NT2/D1 (cell line): ENCODE data around the gene SPDYC.
"Not testable (repeated sequence)": the region's sequence is repeated elsewhere in the genome, so short reads cannot be mapped to it uniquely, and the experiment has no call there.

Source experiments
- DNase-seq: peaks from one replicate; pipeline ENCODE4 v3.0.0-alpha.2; 2011; ENCODE audit warnings: low read depth, low spot score
- H3K27me3 ChIP-seq: 2 replicates; pipeline ENCODE4 v1.6.0; 2011; ENCODE audit warnings: mild to moderate bottlenecking; ENCODE audit not compliant: insufficient read length, insufficient read depth
- H3K36me3 ChIP-seq: 2 replicates; pipeline ENCODE4 v1.6.1; 2011; ENCODE audit warnings: mild to moderate bottlenecking, low read length, mixed read lengths; ENCODE audit not compliant: insufficient read depth, insufficient read length
- H3K4me1 ChIP-seq: 2 replicates; pipeline ENCODE4 v1.5.1; 2011; ENCODE audit not compliant: insufficient read depth, insufficient read length
- H3K4me3 ChIP-seq: 2 replicates; pipeline ENCODE4 v1.5.1; 2011; ENCODE audit warnings: low read depth; ENCODE audit not compliant: insufficient read length
- H3K9ac ChIP-seq: 2 replicates; pipeline ENCODE4 v1.6.0; 2011; ENCODE audit warnings: low read depth; ENCODE audit not compliant: insufficient read length
- H3K9me3 ChIP-seq: 2 replicates; pipeline ENCODE4 v1.5.1; 2011; ENCODE audit warnings: mild to moderate bottlenecking, low read length; ENCODE audit not compliant: insufficient read depth
- SUZ12 ChIP-seq: IDR thresholded peaks from 2 replicates; pipeline ENCODE4 v1.6.1; 2011; ENCODE audit not compliant: insufficient read length, insufficient read depth; ENCODE audit errors: extremely low read depth
- YY1 ChIP-seq: IDR thresholded peaks from 2 replicates; pipeline ENCODE4 v1.6.1; 2011; ENCODE audit not compliant: insufficient read length, insufficient read depth
- ZNF274 ChIP-seq: IDR thresholded peaks from 2 replicates; pipeline ENCODE4 v1.6.1; 2011; ENCODE audit warnings: mild to moderate bottlenecking, low read depth, low read length

Gene SPDYC

DNA sequence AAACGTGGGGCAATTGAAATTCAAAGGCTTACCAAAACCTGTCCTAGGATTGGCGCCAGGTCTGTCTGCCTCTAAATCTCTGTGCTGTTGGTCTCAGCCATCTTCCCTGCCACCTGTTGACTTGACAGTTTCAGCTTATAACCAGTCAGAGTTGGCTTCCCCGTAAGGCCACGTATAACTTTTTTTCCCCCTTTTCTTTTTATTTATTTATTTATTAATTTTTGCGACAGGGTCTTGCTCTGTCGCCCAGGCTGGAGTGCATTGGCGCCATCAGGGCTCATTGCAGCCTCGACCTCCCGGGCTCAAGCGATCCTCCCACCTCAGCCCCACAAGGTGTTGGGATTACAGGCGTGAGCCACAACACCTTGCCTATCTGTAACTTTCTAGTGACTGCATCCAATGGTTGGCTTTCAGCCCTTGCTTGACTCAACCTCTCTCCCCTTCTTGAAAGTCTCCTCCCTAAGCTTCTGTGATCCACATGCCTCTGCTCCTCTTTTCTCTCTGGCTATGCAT is 34.3 kb upstream of the SPDYC start:
- Histone ChIP-seq H3K9me3 (no peaks in the 10 kb centered on the region), H3K9ac (peak overlapping the region; percentile 99), H3K4me3 (peak overlapping the region; percentile 96), H3K4me1 (peaks cover 12% of the 10 kb centered on the region), H3K27me3 (no peaks in the 10 kb centered on the region), H3K36me3 (peaks cover 24% of the 10 kb centered on the region)
- no peak for DNase-seq
- TF ChIP-seq SUZ12 (no peak), ZNF274 (no peak), YY1 (no peak)

- Histone ChIP-seq H3K9me3 (no peaks in the 10 kb centered on the region), H3K4me1 (peaks cover 12% of the 10 kb centered on the region), H3K4me3 (no peak overlapping the region), H3K36me3 (peaks cover 15% of the 10 kb centered on the region), H3K9ac (no peak overlapping the region), H3K27me3 (no peaks in the 10 kb centered on the region)
- TF ChIP-seq YY1 = no peak
- no peak for TF ChIP-seq SUZ12
- no peak for TF ChIP-seq ZNF274
- DNase-seq = no peak
These were observed 33.4 kb upstream of the SPDYC start for GRCh38 chr11:65136515-65137096.

DNA sequence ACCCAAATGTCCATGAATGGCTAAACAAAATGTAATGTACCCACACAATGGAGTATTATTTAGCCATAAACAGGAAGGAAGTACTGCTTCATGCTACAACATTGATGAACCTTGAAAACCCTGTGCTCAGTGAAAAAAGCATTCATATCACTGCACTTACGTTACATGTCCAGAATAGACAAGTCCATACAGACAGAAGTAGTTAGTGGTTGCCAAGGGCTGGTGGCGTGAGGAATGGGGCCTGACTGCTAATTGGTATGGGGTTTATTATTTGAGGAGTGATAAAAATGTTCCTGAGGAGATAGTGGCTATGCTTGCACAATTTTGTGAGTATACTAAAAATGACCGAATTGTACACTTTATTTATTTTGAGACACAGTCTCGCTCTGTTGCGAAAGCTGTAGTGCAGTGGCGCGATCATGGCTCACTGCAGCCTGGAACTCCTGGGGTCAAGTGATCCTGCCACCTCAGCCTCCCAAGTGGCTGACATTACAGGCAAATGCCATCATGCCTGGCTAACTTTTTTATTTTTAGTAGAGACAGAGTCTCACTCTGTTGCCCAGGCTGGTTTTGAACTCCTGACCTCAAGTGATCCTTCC is 28.0 kb upstream of the SPDYC start:
- no peak for DNase-seq
- H3K4me3 ChIP-seq = no peak overlapping the region
- peaks cover 9% of the 10 kb centered on the region for H3K9me3 ChIP-seq

DNA sequence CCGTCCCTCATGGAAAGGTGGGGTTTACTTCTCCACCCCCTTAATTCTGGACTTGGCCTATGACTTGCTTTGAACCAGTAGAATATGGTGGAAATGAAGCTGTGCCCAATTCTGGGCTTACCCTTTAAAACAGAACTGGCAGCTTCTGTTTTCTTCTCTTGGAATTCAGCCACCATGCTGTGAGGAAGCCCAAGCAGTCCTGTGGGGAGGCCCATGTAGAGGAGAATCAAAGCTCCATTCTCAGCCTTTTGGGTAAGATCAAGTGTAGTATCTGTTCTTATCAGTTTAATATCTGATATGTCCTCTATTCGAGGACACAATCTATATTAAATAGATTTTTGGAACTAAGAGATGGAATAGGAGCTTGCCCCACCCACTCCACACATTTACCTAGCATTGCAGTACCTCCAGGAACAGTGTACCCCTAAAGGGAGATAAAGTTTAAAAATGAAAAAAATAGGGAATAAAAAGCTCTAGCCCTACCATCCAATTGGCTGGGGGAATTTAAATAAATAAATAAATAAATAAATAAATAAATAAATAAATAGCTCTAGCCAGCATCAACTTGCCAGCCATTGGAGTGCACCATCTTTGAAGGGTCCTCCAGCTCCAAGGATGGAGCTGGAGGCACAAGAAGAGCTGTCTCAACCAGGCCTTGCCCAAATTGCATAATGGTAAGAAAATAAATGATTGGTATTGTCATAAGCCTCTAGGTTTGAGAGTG is 22.5 kb upstream of the SPDYC start:
- Histone ChIP-seq H3K4me3 (no peak overlapping the region), H3K27me3 (no peaks in the 10 kb centered on the region), H3K9ac (no peak overlapping the region), H3K9me3 (peaks cover 19% of the 10 kb centered on the region), H3K4me1 (peaks cover 7% of the 10 kb centered on the region), H3K36me3 (no peaks in the 10 kb centered on the region)
- TF ChIP-seq SUZ12 (no peak), ZNF274 (no peak), YY1 (no peak)
- DNase-seq = no peak

More for the DNA sequence above, 28.0 kb upstream of the SPDYC start:
- Histone ChIP-seq H3K4me1 (no peaks in the 10 kb centered on the region), H3K9ac (no peak overlapping the region), H3K27me3 (no peaks in the 10 kb centered on the region), H3K36me3 (no peaks in the 10 kb centered on the region)
- TF ChIP-seq YY1 (no peak), SUZ12 (no peak), ZNF274 (no peak)

- TF ChIP-seq ZNF274 (no peak), SUZ12 (no peak), YY1 (no peak)
- H3K9me3 ChIP-seq = peaks cover 19% of the 10 kb centered on the region
- H3K27me3 ChIP-seq = no peaks in the 10 kb centered on the region
- DNase-seq = no peak
- no peaks in the 10 kb centered on the region for H3K36me3 ChIP-seq
- H3K4me1 ChIP-seq = peaks cover 7% of the 10 kb centered on the region
- H3K4me3 ChIP-seq = no peak overlapping the region
- no peak overlapping the region for H3K9ac ChIP-seq
These were observed 21.4 kb upstream of the SPDYC start for GRCh38 chr11:65148657-65149056.

GRCh38 chr11:65150131-65150508 is 19.9 kb upstream of the SPDYC start:
- H3K9me3 ChIP-seq = peaks cover 19% of the 10 kb centered on the region
- H3K27me3 ChIP-seq, H3K4me1 ChIP-seq, H3K36me3 ChIP-seq, H3K4me3 ChIP-seq, DNase-seq, H3K9ac ChIP-seq: not testable (repeated sequence)

- TF ChIP-seq YY1 (no peak), ZNF274 (no peak), SUZ12 (no peak)
- Histone ChIP-seq H3K4me1 (peaks cover 7% of the 10 kb centered on the region), H3K27me3 (no peaks in the 10 kb centered on the region), H3K36me3 (no peaks in the 10 kb centered on the region), H3K9ac (no peak overlapping the region), H3K9me3 (peaks cover 19% of the 10 kb centered on the region), H3K4me3 (no peak overlapping the region)
- no peak for DNase-seq
These were observed 19.3 kb upstream of the SPDYC start for GRCh38 chr11:65150509-65151299.
